Thyroid gland (tissue), 4 donors: Measurements from ENCODE around the gene LARP6. TPM values are rescaled to one million over a fixed set of nuclear protein-coding genes. Genes with fewer than 3 reads are reported as not detected.

Experiments
- DNase-seq, 2 donors: peaks; one replicate each; pipeline ENCODE4 v3.0.0-alpha.2; 2019
- H3K27ac ChIP-seq, 3 donors: fragments of 200-600 bp; sonication (generic); 1 replicate in 2 of 3; 2 replicates in 1 of 3; pipeline ENCODE4 v1.5.1; 2016 to 2019; ENCODE audit warnings: mild to moderate bottlenecking in 1 of 3, moderate library complexity in 1 of 3
- H3K27me3 ChIP-seq: fragments of 200-600 bp; sonication (generic); one replicate; pipeline ENCODE4 v1.5.1; 2019
- H3K36me3 ChIP-seq, 2 donors: fragments of 200-600 bp; sonication (generic); one replicate each; pipeline ENCODE4 v1.5.1; 2016 to 2019
- H3K4me1 ChIP-seq, 2 donors: fragments of 200-600 bp; sonication (generic); one replicate each; pipeline ENCODE4 v1.5.1; 2017 to 2019
- H3K4me3 ChIP-seq, 3 donors: fragments of 200-600 bp; sonication (generic); replicated peaks in 1 of 3; 1 replicate in 2 of 3; 2 replicates in 1 of 3; pipeline ENCODE4 v1.5.1; 2016; ENCODE audit warnings: mild to moderate bottlenecking in 1 of 3
- H3K9me3 ChIP-seq: fragments of 200-600 bp; sonication (generic); one replicate; pipeline ENCODE4 v1.5.1; 2017
- POLR2A ChIP-seq, 2 donors: fragments of 450-650 bp; IDR thresholded peaks; one replicate each; pipeline ENCODE4 v1.6.1; 2017; ENCODE audit warnings: antibody characterized with exemption in 2 of 2, mild to moderate bottlenecking in 2 of 2, moderate library complexity in 1 of 2
- WGBS, 2 donors: methylation state at CpG; one replicate each; pipeline ENCODE4 v1.1.5; 2017; 5-methylcytosine and 5-hydroxymethylcytosine counted together
- intact Hi-C: fragments of 100-400 bp; cut with DNase I; formaldehyde crosslinking; loops from one replicate; pipeline ENCODE4 v1.15.1; 2023
- total RNA-seq, 4 donors: library from RNA; depleted of rRNA; stranded (reverse); fragments of >200 nt; gene quantifications; one replicate each; pipeline ENCODE4 v1.2.3, GENCODE V29; 2016
- TF ChIP-seq, protein P1 (sequence below), 6 experiments: fragments of 200-600 bp in 3 of 6; fragments of 450-650 bp in 3 of 6; sonication (generic) in 3 of 6; IDR thresholded peaks; one replicate each; pipeline ENCODE4 v1.5.1; 2016 to 2019; ENCODE audit warnings: antibody characterized with exemption in 6 of 6, mild to moderate bottlenecking in 2 of 6, inconsistent platforms in 1 of 6, moderate library complexity in 1 of 6

The LARP6 gene
- total RNA-seq, 4 donors from 2014 or later, result 70.8 to 123 (median 92.9) TPM

GRCh38 chr15:70855764-70856163 is 1.8 kb upstream of the LARP6 start:
- H3K4me1 ChIP-seq, result peaks cover 20 to 40% of the 10 kb centered on the region in 2 donors
- no peaks in the 10 kb centered on the region for H3K27me3 ChIP-seq
- WGBS, 2 donors, result 88 to 92% methylated on average over 2 of the region's 2 CpGs
- H3K4me3 ChIP-seq, result no peak overlapping the region
- intact Hi-C loops, result no loop called here
- H3K36me3 ChIP-seq, result no peaks in the 10 kb centered on the region
- no peaks in the 10 kb centered on the region for H3K9me3 ChIP-seq
- TF ChIP-seq, protein P1, sequence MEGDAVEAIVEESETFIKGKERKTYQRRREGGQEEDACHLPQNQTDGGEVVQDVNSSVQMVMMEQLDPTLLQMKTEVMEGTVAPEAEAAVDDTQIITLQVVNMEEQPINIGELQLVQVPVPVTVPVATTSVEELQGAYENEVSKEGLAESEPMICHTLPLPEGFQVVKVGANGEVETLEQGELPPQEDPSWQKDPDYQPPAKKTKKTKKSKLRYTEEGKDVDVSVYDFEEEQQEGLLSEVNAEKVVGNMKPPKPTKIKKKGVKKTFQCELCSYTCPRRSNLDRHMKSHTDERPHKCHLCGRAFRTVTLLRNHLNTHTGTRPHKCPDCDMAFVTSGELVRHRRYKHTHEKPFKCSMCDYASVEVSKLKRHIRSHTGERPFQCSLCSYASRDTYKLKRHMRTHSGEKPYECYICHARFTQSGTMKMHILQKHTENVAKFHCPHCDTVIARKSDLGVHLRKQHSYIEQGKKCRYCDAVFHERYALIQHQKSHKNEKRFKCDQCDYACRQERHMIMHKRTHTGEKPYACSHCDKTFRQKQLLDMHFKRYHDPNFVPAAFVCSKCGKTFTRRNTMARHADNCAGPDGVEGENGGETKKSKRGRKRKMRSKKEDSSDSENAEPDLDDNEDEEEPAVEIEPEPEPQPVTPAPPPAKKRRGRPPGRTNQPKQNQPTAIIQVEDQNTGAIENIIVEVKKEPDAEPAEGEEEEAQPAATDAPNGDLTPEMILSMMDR (IDR thresholded peaks at IDR 0.05), result no peak
- no peak for TF ChIP-seq POLR2A (IDR thresholded peaks at IDR 0.05)
- no peak for DNase-seq
- H3K27ac ChIP-seq, result peak overlapping the region in 1 of 3 donors; percentile 53

GRCh38 chr15:70854666-70854976 is 664 bp upstream of the LARP6 start:
- Histone ChIP-seq H3K4me3 (peak overlapping the region in 2 of 3 donors; percentile 64 to 77), H3K27me3 (no peaks in the 10 kb centered on the region), H3K4me1 (peaks cover 20 to 40% of the 10 kb centered on the region in 2 donors), H3K36me3 (no peaks in the 10 kb centered on the region), H3K27ac (peak overlapping the region; percentile 74 to 89 (median 84)), H3K9me3 (no peaks in the 10 kb centered on the region)
- DNase-seq, result no peak
- intact Hi-C loops, result no loop called here
- WGBS, 2 donors, result 46 to 61% methylated on average over 4 of the region's 4 CpGs
- no peak for TF ChIP-seq POLR2A (IDR thresholded peaks at IDR 0.05)
- TF ChIP-seq, protein P1 (IDR thresholded peaks at IDR 0.05), result no peak

GRCh38 chr15:70853318-70853972 is 512 bp downstream of the LARP6 start:
- WGBS, 2 donors, result 10 to 13% methylated on average over 9 to 16 of the region's 54 CpGs
- Histone ChIP-seq H3K4me3 (peak overlapping the region; percentile 43 to 77 (median 61)), H3K36me3 (no peaks in the 10 kb centered on the region), H3K27me3 (no peaks in the 10 kb centered on the region), H3K4me1 (peaks cover 20 to 34% of the 10 kb centered on the region in 2 donors), H3K27ac (peak overlapping the region; percentile 76 to 89 (median 80)), H3K9me3 (no peaks in the 10 kb centered on the region)
- peak; percentile 35 to 41 for DNase-seq
- intact Hi-C loops, result no loop called here
- peak in 1 of 2 donors; percentile 22 for TF ChIP-seq POLR2A (IDR thresholded peaks at IDR 0.05)
- TF ChIP-seq, protein P1 (IDR thresholded peaks at IDR 0.05), result no peak

- Histone ChIP-seq H3K4me1 (peaks cover 20 to 34% of the 10 kb centered on the region in 2 donors), H3K36me3 (no peaks in the 10 kb centered on the region), H3K27me3 (no peaks in the 10 kb centered on the region), H3K27ac (peak overlapping the region; percentile 76 to 89 (median 80)), H3K4me3 (peak overlapping the region; percentile 43 to 77 (median 61)), H3K9me3 (no peaks in the 10 kb centered on the region)
- intact Hi-C loops, result no loop called here
- TF ChIP-seq, protein P1 (IDR thresholded peaks at IDR 0.05), result no peak
- WGBS, 2 donors, result 45 to 48% methylated on average over 11 of the region's 11 CpGs
- peak; percentile 35 to 38 for DNase-seq
Measured at GRCh38 chr15:70852501-70853317, 1.2 kb downstream of the LARP6 start.

DNA sequence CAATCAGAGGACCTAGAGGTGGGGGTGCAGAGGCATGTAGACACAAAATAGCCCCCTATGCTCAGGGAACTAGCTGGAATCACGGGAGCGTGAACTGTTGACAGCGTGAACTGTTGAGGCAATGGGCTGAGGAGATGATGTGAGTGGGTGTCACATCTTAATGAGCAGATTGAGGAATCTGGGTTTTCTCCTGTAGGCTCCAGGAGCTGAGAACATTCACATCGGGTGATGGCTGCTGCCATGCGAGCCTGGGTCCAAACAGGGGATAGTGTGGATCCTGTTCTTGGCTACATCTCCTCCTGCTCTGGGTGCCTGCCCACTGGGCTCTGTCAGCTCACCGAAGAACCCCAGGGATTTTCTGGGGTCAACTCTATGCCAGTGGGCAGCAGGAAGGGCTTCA is 2.1 kb downstream of the LARP6 start:
- no peak for DNase-seq
- Histone ChIP-seq H3K9me3 (no peaks in the 10 kb centered on the region), H3K4me3 (no peak overlapping the region), H3K36me3 (no peaks in the 10 kb centered on the region), H3K27ac (peak overlapping the region in 2 of 3 donors; percentile 44 to 89), H3K4me1 (peaks cover 15 to 29% of the 10 kb centered on the region in 2 donors), H3K27me3 (no peaks in the 10 kb centered on the region)
- TF ChIP-seq, protein P1 (IDR thresholded peaks at IDR 0.05), result no peak
- TF ChIP-seq POLR2A (IDR thresholded peaks at IDR 0.05), result no peak
- intact Hi-C loops, result no loop called here
- 93 to 95% methylated on average over 6 of the region's 6 CpGs for WGBS, 2 donors
